ENCODE data around the gene INSYN2B. TPM values are rescaled to one million over a fixed set of nuclear protein-coding genes. Genes with fewer than 3 reads are reported as not detected.

INSYN2B gene
- total RNA-seq, 2 experiments from 2014 or later, result not detected

DNA sequence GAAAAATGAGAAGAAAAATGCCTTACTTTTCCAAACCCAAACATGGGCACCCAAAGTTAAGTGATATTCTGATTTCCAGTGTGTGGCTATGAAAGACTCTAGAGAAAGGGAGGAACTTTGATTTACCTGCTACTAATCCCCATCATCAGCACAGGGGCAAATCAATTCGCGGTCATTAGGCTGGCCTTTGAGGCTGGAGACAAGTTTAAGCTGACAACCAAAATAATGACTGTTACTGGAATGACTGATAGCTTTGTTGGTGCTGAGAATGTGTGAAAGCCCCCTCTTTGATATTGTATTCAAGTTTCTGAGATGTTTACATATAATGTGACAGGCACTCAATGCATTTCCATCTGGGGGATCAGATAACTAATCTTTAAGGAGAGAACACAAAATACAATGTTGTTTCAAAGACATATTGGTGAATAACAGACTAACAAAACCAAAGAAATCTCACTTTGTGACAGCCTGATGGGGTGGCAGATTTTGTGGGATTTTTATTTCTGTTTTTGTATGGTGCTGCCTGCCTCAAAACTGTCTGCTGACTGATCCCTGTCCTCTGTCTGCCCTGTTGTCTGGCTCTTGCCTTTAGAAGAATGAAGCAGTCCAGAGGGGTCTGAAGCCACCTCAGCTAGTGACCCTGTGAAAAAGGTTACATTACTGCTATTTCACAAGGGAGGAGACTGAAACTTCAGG is 12.6 kb upstream of the INSYN2B start:
- ChIA-PET POLR2A (no interaction called here), CTCF (no interaction called here)
- Mint-ChIP-seq H3K4me1 (ENCODE audit: low read depth) (no peaks in the 10 kb centered on the region), H3K27me3 (no peaks in the 10 kb centered on the region), H3K36me3 (peaks cover 40% of the 10 kb centered on the region), H3K27ac (no peak overlapping the region), H3K4me3 (no peak overlapping the region), H3K9me3 (no peaks in the 10 kb centered on the region)
- intact Hi-C loops (cut with micrococcal nuclease), result no loop called here
- no peak for DNase-seq

DNA sequence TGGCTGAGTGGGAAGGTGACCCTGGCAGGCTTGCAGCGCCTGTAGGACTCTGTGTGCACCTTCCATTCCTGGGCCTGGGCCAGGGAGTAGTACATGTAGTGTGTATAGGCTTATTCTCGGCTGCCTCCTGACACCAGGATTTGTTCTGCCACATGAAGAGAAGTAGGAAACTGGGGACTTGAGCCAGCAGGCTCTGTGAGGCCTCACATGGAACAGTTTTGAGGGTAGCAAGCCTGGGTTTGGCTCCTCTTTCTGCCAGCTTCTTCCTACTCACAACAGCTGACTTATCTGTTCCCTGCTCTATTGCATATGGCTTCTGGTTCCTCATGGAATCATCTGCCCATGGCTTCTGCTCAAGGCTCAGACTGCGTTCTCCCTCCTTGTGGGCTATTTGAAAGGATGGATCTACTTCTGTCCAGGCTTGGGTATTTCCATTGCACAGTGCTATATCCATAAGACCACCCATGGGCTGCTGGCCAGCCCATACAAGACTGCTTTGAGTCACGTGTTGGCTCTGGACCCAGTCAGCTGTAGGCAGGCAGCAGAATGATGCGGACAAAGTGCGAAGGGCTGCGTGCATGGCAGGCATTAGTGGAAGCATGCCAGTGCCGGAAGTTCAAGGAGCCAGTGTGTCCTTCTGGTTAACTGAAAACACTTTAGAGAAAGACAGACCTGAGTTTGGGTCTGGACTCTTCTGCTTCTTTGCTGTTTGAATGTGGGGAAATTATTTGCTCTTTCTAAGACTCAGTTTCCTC is 11.0 kb upstream of the INSYN2B start:
- no peak for DNase-seq
- H3K4me1 Mint-ChIP-seq (ENCODE audit: low read depth), result no peaks in the 10 kb centered on the region
- H3K27ac Mint-ChIP-seq, result no peak overlapping the region
- no peak overlapping the region for H3K4me3 Mint-ChIP-seq
- intact Hi-C loops (cut with micrococcal nuclease), result no loop called here
- ChIA-PET CTCF (no interaction called here), POLR2A (no interaction called here)
- H3K9me3 Mint-ChIP-seq, result no peaks in the 10 kb centered on the region
- peaks cover 45% of the 10 kb centered on the region for H3K36me3 Mint-ChIP-seq
- no peaks in the 10 kb centered on the region for H3K27me3 Mint-ChIP-seq

DNA sequence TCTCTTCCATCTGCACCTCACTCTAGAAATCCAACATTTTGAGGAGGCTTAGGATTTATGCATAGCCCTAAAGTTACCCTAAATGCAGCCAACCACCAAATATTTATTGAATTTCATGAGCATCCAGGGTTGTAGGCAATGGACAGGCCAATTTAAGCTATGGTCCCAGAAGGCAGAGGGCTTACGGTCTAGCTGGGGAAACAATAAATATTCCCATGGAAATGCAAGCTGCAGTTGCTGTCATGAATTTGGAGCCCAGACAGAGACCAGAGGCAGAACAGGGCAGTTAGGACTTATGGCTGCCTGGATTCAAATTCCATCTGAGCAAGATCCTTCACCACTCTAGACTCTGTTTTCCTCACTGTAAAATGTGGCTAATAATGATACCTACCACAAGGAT is 9.1 kb upstream of the INSYN2B start:
- Mint-ChIP-seq H3K27me3 (no peaks in the 10 kb centered on the region), H3K4me1 (ENCODE audit: low read depth) (no peaks in the 10 kb centered on the region), H3K27ac (no peak overlapping the region), H3K36me3 (peaks cover 49% of the 10 kb centered on the region), H3K9me3 (no peaks in the 10 kb centered on the region), H3K4me3 (no peak overlapping the region)
- ChIA-PET CTCF (no interaction called here), POLR2A (no interaction called here)
- intact Hi-C loops (cut with micrococcal nuclease), result loop anchor here (10.0 kb wide), 1 partner anchor 185 kb away; no protein-coding TSS in a partner anchor
- no peak for DNase-seq

DNA sequence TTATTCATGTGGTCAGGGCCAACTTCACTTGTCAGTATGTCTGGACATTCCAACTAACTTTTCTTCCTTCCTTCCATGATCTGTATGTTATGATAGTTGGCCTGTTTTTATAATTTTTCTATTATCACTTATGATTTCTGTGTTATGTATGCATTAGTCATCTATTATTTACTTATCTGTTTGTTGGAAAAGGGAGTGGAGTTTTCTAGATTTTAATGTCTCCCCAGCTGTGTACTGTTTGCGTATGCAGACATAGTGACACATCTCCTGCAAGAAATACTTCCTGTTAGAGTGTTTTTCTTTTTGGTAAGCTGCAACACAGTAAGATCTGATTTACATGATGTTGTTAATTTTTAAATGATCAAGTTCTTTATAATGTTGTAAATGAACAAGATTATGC is 8.7 kb upstream of the INSYN2B start:
- ChIA-PET POLR2A (no interaction called here), CTCF (no interaction called here)
- Mint-ChIP-seq H3K27me3 (no peaks in the 10 kb centered on the region), H3K9me3 (no peaks in the 10 kb centered on the region), H3K27ac (no peak overlapping the region), H3K4me1 (ENCODE audit: low read depth) (no peaks in the 10 kb centered on the region), H3K4me3 (no peak overlapping the region), H3K36me3 (peaks cover 49% of the 10 kb centered on the region)
- intact Hi-C loops (cut with micrococcal nuclease), result loop anchor here (10.0 kb wide), 1 partner anchor 184 kb away; no protein-coding TSS in a partner anchor
- DNase-seq, result no peak

DNA sequence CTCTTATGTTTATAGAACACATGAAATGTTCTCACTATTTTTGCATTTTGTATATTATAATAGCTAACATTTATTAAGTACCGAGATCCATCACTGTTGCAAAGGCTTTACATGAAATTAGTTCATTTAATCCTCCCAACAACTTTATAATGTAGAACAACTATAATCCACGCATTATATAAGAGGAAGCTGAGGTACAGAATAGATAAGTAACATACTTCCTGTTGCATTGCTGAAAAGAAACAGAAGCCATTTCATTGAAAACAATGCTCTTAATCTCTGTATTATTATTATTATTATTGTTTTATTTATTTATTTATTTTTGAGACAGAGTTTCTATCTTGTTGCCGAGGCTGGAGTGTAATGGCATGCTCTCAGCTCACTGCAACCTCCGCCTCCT is 7.9 kb upstream of the INSYN2B start:
- Mint-ChIP-seq H3K4me1 (ENCODE audit: low read depth) (no peaks in the 10 kb centered on the region), H3K27ac (no peak overlapping the region), H3K27me3 (no peaks in the 10 kb centered on the region), H3K4me3 (no peak overlapping the region), H3K36me3 (peaks cover 49% of the 10 kb centered on the region), H3K9me3 (no peaks in the 10 kb centered on the region)
- DNase-seq, result no peak
- POLR2A ChIA-PET, result no interaction called here
- intact Hi-C loops (cut with micrococcal nuclease), result loop anchor here (10.0 kb wide), 1 partner anchor 183 kb away; no protein-coding TSS in a partner anchor
- CTCF ChIA-PET, result no interaction called here

DNA sequence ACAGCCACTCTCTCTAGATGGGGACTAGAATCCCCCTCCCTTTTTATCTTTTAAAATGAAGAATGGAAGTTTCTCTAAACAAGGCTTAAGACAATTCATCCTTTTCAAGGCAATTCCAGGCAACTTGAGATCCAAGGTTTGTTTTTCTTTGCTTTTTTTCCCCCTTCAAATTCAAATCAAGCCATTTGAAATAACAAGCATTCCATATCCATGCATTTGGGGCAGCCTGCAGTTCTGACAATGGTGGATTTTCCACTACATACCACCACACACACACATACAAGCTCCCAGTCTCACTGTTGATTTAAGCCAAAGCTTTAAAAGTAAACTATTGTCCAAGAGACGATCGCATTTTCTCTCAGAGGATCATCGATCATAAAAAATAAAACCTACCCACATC is 424 bp downstream of the INSYN2B start:
- ChIA-PET POLR2A (no interaction called here), CTCF (interaction anchor here (0.6 to 1.8 kb wide), 9 partner anchors 9 to 1303 kb away, joined by 3 to 13 read pairs (median 4); no protein-coding TSS in a partner anchor)
- intact Hi-C loops (cut with micrococcal nuclease), result loop anchor here (1.0 to 10.0 kb wide), 2 partner anchors 175 to 277 kb away; no protein-coding TSS in a partner anchor
- Mint-ChIP-seq H3K27me3 (no peaks in the 10 kb centered on the region), H3K4me1 (ENCODE audit: low read depth) (no peaks in the 10 kb centered on the region), H3K36me3 (peaks cover 19% of the 10 kb centered on the region), H3K4me3 (no peak overlapping the region), H3K27ac (no peak overlapping the region), H3K9me3 (no peaks in the 10 kb centered on the region)
- no peak for DNase-seq

DNA sequence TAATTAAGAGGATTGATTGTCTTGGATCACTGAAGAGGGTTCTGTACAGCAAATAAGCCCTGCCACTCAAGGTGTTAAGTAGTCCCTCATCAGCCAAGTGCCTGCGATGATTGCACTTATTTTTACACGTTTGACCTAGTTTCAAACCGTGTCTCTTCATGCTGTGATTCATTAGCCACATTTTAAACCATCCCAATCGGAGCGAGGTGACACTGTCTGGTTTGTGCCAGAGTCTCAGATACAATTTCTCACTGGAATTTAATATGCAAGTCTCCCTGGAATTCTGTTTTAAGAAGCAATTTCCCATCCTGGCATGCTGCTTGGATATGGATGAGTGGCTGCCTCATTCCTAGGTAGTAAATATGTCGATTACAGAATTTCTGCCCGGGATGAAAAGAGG is 1.6 kb downstream of the INSYN2B start:
- Mint-ChIP-seq H3K4me1 (ENCODE audit: low read depth) (no peaks in the 10 kb centered on the region), H3K9me3 (no peaks in the 10 kb centered on the region), H3K4me3 (no peak overlapping the region), H3K27ac (no peak overlapping the region), H3K36me3 (peaks cover 12% of the 10 kb centered on the region), H3K27me3 (no peaks in the 10 kb centered on the region)
- POLR2A ChIA-PET, result no interaction called here
- CTCF ChIA-PET, result interaction anchor here (0.7 kb wide), 1 partner anchor 326 kb away, joined by 3 read pairs; no protein-coding TSS in a partner anchor
- DNase-seq, result no peak
- intact Hi-C loops (cut with micrococcal nuclease), result no loop called here

DNA sequence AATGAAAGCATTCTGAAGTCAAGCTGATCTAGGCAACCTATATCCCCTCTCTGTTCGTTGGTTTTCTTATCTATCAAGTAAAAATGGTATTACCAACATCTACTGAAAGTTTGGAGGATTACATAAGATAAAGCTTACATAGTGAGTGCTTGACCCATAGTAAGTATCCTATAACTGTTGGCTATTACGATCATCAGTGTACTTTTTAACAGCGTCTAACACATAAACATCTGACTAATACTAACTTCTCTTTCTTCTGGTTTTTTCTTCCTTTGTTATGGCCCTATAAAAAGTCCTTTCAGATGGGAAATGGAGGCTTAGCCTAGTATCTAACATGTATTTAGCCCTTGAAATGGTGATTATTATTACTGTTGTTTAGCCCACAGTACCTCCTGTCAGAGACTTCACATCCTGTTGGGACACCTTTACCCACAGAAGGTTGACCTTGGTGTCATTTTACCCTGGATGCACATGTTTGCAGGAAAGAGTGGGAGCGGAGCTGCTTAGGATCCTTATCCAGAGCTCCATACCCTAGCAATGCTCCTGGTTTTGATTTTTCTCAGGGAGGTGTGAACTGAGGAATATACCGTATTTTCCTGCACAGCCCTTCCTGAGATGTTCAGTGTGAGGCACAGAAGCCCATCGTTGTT is 6.0 kb downstream of the INSYN2B start:
- CTCF ChIA-PET, result no interaction called here
- DNase-seq, result no peak
- intact Hi-C loops (cut with micrococcal nuclease), result no loop called here
- H3K9me3 Mint-ChIP-seq, result no peaks in the 10 kb centered on the region
- H3K27me3 Mint-ChIP-seq, result no peaks in the 10 kb centered on the region
- no peak overlapping the region for H3K27ac Mint-ChIP-seq
- H3K36me3 Mint-ChIP-seq, result peaks cover 4% of the 10 kb centered on the region
- POLR2A ChIA-PET, result no interaction called here
- H3K4me3 Mint-ChIP-seq, result no peak overlapping the region
- no peaks in the 10 kb centered on the region for H3K4me1 Mint-ChIP-seq (ENCODE audit: low read depth)

DNA sequence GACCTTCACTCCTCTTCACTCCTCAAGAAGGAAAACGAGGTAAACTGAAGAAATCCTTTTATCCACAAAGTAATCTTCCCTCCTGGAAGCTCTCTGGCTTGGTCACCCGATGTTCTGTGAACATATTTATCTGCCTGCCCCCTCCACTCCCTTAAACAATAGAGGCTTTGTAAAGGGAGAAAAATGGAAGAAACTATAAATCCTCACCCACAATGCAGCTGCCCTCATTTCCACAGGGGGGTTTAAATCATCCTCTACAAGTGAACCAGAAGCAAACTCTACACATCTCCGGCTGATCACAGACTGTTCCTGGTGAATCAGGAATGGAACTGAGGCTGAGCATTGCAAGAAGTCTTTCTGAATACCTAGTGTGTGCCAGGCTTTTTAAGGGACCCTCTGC is 7.2 kb downstream of the INSYN2B start:
- Mint-ChIP-seq H3K27ac (no peak overlapping the region), H3K4me1 (ENCODE audit: low read depth) (no peaks in the 10 kb centered on the region), H3K9me3 (no peaks in the 10 kb centered on the region), H3K36me3 (peaks cover 4% of the 10 kb centered on the region), H3K27me3 (no peaks in the 10 kb centered on the region), H3K4me3 (no peak overlapping the region)
- ChIA-PET CTCF (no interaction called here), POLR2A (no interaction called here)
- DNase-seq, result no peak
- intact Hi-C loops (cut with micrococcal nuclease), result no loop called here

DNA sequence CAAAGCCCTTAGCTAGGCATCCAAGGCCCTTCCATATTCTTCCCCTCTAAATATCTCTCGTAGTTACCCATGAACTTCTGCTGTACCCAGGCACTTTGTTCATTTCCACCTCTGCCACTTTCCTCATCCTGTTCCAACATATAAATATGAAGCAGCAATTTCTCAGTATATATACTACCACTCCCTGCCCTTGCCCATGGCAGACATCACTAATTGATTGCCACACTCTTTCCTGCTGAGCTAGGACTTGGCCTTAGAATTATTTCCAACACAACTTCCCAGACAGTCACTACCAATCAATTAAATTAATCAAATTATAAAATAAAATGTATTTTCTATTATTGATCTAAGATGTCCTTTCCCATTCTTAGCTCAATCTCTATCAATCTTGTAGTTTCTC is 8.5 kb downstream of the INSYN2B start:
- no peaks in the 10 kb centered on the region for H3K27me3 Mint-ChIP-seq
- ChIA-PET POLR2A (interaction anchor here (0.7 kb wide), 1 partner anchor 250 kb away, joined by 3 read pairs; no protein-coding TSS in a partner anchor), CTCF (interaction anchor here (2.7 kb wide), 1 partner anchor 9 kb away, joined by 13 read pairs; the partner anchor contains the start of gene INSYN2B)
- no peak overlapping the region for H3K4me3 Mint-ChIP-seq
- no peaks in the 10 kb centered on the region for H3K9me3 Mint-ChIP-seq
- H3K36me3 Mint-ChIP-seq, result peaks cover 4% of the 10 kb centered on the region
- intact Hi-C loops (cut with micrococcal nuclease), result no loop called here
- DNase-seq, result no peak
- no peaks in the 10 kb centered on the region for H3K4me1 Mint-ChIP-seq (ENCODE audit: low read depth)
- no peak overlapping the region for H3K27ac Mint-ChIP-seq

DNA sequence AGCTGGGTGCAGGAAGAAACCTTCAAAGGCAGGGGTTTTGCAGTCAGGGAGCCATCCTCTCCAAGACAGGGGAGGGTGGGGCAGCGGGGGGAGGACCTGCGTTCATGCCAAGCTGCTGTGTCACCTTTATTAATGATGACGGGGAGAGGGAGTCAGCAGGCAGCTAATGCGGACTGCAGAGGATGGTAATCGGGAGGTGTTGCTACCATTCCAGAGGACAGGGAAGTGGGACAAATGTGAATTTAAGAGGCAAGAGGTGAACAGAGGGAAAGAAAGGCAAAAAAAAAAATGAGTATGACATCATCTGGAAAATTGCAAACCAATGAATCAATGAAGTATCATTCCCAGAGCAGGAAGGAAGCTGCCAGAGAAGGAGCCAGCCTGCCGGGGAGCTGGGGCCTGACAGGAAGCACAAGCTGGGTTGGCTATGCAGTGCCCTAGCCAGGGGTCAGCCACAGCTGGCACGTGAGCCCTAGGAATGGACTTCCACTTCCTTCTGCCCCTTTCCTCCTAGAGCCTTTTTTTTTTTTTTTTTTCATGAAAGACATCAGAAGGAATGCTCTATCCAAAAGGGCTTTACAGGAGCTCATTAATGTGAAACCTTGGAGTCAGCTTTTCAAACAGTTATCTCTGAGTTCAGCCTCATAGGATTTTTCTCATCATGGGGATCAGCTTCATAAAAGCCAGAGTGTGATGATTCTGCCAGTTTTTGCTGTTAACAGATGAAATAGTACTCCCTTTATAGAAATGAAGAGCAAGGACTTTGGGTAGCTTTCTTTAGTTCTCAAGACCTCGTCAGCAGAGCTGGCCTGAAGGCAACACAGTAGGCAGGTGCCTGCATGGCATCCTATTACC is 9.2 kb downstream of the INSYN2B start:
- Mint-ChIP-seq H3K4me3 (no peak overlapping the region), H3K36me3 (peaks cover 4% of the 10 kb centered on the region), H3K9me3 (no peaks in the 10 kb centered on the region), H3K27me3 (no peaks in the 10 kb centered on the region), H3K27ac (no peak overlapping the region), H3K4me1 (ENCODE audit: low read depth) (no peaks in the 10 kb centered on the region)
- CTCF ChIA-PET, result interaction anchor here (2.7 kb wide), 1 partner anchor 9 kb away, joined by 13 read pairs; the partner anchor contains the start of gene INSYN2B
- DNase-seq, result no peak
- intact Hi-C loops (cut with micrococcal nuclease), result no loop called here
- POLR2A ChIA-PET, result interaction anchor here (0.7 kb wide), 1 partner anchor 250 kb away, joined by 3 read pairs; no protein-coding TSS in a partner anchor

Data from activated CD4-positive, alpha-beta memory T cell treated with anti-CD3 and anti-CD28 coated beads for 36 hours (primary cell).